Mesodermal cell (in vitro differentiated cells): ENCODE results near the gene ERICH6.

ENCODE experiments used
- H3K27ac ChIP-seq: 2 replicates; pipeline ENCODE4 v1.7.0; 2013; ENCODE audit warnings: mild to moderate bottlenecking, low read depth, low read length, moderate library complexity; ENCODE audit not compliant: severe bottlenecking
- H3K36me3 ChIP-seq: 2 replicates; pipeline ENCODE4 v1.7.1; 2013; ENCODE audit warnings: mild to moderate bottlenecking, low read length, moderate library complexity; ENCODE audit not compliant: control insufficient read depth, insufficient read depth
- H3K4me1 ChIP-seq: one replicate; pipeline ENCODE4 v1.7.1; 2013; ENCODE audit warnings: mild to moderate bottlenecking, low read length; ENCODE audit not compliant: insufficient read depth, control insufficient read depth, poor library complexity, severe bottlenecking
- H3K4me3 ChIP-seq: 2 replicates; pipeline ENCODE4 v1.7.0; 2013; ENCODE audit warnings: low read length, control low read depth, mild to moderate bottlenecking; ENCODE audit not compliant: insufficient read depth, poor library complexity, severe bottlenecking; ENCODE audit errors: extremely low read depth
- H3K9me3 ChIP-seq: 2 replicates; pipeline ENCODE4 v1.7.1; 2013; ENCODE audit warnings: mild to moderate bottlenecking, low read length, moderate library complexity; ENCODE audit not compliant: control insufficient read depth
- WGBS, 2 experiments: methylation state at CpG; one replicate each; pipeline ENCODE4 v1.1.5; 2013; ENCODE audit warnings: missing lambda C conversion rate in 2 of 2; ENCODE audit not compliant: insufficient coverage in 2 of 2; 5-methylcytosine and 5-hydroxymethylcytosine counted together

ERICH6 gene

DNA sequence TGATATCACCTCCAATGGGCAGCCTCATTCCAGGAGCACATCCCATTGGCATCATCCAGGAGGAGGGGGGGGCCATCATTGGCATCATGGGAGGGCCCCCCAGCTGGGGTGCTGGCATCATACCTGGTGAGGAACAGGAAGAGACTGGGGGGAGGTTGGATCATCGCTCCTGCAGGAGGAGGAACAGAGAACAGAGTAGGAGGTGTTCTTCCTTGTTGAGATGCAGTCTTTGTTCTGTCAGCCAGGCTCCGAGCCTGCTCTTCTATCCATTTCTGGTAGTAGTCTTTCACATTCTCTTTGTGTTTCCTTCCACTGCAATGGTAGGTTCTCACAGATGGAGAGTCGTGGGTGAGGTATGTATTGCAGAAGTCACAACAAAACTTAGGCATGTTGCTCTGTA lies 16.7 kb upstream of the ERICH6 start:
- WGBS, 2 experiments = 100% methylated on average over 1 of the region's 3 CpGs
- no peaks in the 10 kb centered on the region for H3K9me3 ChIP-seq
- H3K4me1 ChIP-seq = no peaks in the 10 kb centered on the region
- H3K4me3 ChIP-seq = no peak overlapping the region
- no peaks in the 10 kb centered on the region for H3K36me3 ChIP-seq
- no peak overlapping the region for H3K27ac ChIP-seq

DNA sequence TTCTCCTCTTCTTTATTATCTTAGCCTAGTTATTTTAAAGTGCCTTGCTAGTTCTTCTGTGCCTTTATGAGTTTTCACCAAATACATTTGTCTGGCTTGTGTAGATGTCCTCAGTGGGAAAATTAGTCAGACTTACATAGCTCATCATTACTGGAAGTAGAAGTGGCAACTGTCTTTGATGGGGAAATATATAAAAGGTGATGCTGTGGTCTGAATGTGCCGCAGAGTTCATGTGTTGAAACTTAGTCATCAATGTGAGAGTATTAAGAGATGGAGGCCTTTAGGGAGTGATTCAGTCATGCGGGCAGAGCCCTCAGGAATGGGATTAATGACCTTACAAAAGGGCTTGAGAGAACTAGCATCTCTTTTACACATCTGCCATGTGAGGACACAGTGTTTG lies 6.4 kb upstream of the ERICH6 start:
- no peaks in the 10 kb centered on the region for H3K36me3 ChIP-seq
- H3K4me3 ChIP-seq = no peak overlapping the region
- H3K27ac ChIP-seq = no peak overlapping the region
- H3K4me1 ChIP-seq = no peaks in the 10 kb centered on the region
- peaks cover 4% of the 10 kb centered on the region for H3K9me3 ChIP-seq
- 83 to 100% methylated on average over 1 to 2 of the region's 2 CpGs for WGBS, 2 experiments

DNA sequence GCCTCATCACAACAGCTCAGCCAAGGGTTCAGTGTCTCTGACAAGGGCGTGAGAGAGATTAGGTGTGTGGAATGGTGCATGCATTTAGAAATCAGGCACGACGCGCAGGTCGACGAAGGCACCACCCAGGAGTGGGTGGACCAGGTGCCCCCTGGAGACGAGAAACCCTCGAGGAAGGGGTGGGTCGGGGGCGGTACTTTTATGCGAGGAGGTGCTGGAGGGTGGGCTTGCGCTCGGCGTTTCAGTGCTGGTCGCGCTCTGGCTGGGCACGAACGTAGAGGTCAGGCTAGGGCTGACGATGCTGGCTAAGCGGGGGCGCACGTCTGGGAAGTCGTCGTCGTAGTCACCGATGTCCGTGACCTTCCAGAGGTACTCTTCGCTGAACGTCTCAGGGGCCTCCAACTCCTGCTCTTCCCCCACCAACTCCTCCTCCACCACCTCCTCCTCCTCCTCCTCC lies 393 bp downstream of the ERICH6 start:
- WGBS, 2 experiments = 49 to 52% methylated on average over 22 to 27 of the region's 29 CpGs
- H3K4me1 ChIP-seq = no peaks in the 10 kb centered on the region
- H3K36me3 ChIP-seq = no peaks in the 10 kb centered on the region
- peaks cover 4% of the 10 kb centered on the region for H3K9me3 ChIP-seq
- H3K4me3 ChIP-seq = peak overlapping the region; percentile 51
- H3K27ac ChIP-seq = peak overlapping the region; percentile 89

DNA sequence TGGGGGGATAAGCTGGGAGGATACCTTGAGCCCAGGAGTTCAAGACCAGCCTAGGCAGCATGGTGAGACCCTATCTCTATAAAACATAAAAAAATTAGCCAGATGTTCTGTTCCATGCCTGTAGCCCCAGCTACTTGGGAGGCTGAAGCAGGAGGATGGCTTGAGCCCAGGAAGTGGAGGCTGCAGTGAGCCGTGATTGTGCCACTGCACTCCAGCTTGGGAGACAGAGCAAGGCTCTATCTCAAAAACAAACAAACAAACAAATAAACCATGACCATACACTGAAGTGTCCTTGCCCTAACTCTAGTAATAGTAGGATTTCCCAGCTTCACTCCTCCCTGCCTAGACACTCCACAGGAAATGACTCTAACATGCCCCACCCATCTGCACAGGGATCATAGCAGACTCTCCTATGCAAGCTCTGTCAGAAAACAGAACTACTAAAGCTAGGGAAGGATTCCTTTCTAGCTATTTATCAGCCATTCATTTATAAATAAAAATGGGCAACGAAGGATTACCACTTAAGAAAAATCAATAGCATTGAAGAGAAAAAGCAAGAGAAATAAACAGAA lies 4.6 kb downstream of the ERICH6 start:
- H3K36me3 ChIP-seq = no peaks in the 10 kb centered on the region
- H3K27ac ChIP-seq = no peak overlapping the region
- no peak overlapping the region for H3K4me3 ChIP-seq
- WGBS, 2 experiments = 80% methylated on average over 1 of the region's 2 CpGs
- no peaks in the 10 kb centered on the region for H3K9me3 ChIP-seq
- peaks cover 3% of the 10 kb centered on the region for H3K4me1 ChIP-seq

DNA sequence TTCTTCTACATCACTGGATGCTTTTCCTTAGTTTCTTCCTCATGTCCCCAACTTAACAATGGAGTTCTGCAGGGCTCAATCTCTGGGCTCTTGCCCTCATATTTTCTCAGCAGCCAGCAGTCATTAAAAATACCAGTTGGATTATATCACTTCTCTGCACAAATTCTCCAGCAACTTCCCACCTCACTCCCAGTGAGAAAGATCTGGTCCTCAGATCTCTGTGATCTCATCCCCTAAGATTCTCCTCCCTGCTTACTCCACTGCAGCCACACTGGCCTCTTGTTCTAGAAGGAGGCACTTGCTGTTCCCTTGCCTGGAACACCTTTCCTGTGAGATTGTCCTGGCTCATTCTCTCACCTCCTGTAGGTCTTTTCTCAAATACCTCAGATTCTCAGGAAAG lies 6.1 kb downstream of the ERICH6 start:
- no peak overlapping the region for H3K4me3 ChIP-seq
- H3K4me1 ChIP-seq = peaks cover 3% of the 10 kb centered on the region
- H3K9me3 ChIP-seq = peaks cover 8% of the 10 kb centered on the region
- H3K27ac ChIP-seq = no peak overlapping the region
- H3K36me3 ChIP-seq = no peaks in the 10 kb centered on the region

DNA sequence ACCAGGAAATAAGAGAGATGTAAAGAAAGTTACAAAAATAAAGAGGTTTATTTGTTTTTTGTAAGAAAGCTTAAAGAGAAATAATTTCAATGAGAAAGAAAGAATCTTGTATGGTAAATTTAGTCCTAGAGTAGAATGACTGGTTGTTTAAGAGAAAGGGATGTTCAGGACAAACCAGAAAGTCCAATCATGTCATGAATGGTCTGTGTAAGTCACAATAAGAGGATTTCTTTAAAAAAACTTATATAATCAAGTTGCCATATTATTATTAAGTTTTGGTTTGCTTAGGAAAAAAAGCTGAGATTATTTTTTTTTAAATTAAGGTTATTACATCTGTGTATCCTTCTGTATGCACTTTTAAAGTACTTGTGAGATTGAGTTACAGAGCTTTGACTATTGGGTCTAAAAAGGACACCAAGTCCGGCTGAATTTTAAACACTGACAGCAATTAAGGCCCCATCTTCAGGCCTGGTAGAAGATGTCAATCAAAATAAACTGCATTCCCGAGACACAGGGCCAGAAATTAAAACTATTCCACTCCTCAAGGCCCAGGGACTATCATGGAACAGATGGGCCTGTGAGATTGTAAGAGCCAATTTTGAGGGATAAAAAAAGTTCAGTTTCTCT lies 12.2 kb downstream of the ERICH6 start:
- peaks cover 18% of the 10 kb centered on the region for H3K9me3 ChIP-seq
- H3K27ac ChIP-seq = no peak overlapping the region
- WGBS, 2 experiments = 100% methylated on average over 1 of the region's 2 CpGs
- H3K36me3 ChIP-seq = no peaks in the 10 kb centered on the region
- no peak overlapping the region for H3K4me3 ChIP-seq
- H3K4me1 ChIP-seq = no peaks in the 10 kb centered on the region

DNA sequence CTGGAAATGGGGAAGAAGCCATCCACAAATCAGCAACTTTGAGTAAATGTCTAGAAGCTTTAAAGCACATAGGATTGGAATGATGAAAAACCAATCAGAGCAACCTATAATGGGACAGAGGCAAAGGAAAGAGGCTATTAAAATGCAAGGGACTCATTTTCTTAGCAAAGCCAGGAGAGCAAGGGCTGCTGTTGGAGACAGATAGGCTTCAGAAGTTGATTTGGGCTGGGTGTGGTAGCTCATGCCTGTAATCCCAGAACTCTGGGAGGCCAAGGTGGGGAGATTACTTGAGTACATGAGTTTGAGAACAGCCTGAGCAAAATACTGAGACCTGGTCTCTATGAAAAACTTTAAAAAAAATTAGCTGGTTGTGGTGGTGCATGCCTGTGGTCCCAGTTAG lies 16.1 kb downstream of the ERICH6 start:
- Histone ChIP-seq H3K27ac (no peak overlapping the region), H3K4me3 (no peak overlapping the region), H3K4me1 (no peaks in the 10 kb centered on the region), H3K9me3 (peaks cover 9% of the 10 kb centered on the region), H3K36me3 (no peaks in the 10 kb centered on the region)

DNA sequence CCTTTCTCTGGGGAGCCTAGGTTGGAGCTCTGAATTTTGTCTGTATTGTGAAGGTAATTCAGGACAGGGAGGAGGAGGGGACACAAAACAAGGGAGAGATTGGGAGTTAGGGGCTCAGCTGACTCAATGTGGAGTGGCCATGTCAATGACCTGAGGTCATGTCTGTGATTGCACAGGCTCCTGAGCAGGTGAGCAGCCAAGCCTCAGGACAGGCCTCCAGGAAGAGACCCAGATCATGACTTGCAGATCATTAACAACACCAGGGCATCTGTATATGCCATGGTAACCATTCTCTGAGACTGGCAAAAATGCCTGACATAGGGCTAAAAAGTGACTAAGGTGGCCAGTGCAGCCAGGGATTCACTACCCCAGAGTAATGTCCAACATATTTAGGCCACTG lies 20.9 kb downstream of the ERICH6 start:
- Histone ChIP-seq H3K4me3 (no peak overlapping the region), H3K27ac (no peak overlapping the region), H3K4me1 (no peaks in the 10 kb centered on the region), H3K9me3 (no peaks in the 10 kb centered on the region), H3K36me3 (no peaks in the 10 kb centered on the region)

DNA sequence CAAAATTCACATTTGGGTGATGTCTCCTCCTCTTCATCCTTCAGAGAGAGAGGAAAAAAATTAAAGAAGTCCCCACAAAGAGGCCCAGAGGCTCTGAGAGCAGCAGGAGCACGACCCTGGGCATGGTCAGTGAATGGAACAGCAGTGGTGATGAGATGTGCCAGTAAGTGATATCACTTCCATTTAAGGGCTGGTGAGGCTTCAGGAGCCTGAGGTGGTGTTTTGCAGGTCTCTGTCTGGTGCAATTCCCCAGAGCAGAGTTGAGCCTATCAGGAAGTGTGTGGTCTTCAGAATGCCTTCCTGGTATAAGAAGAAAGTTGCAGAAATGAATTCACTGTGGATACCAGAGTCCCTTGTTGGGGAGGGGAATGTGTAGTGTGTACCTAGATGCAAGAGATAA lies 21.4 kb downstream of the ERICH6 start:
- H3K4me3 ChIP-seq = no peak overlapping the region
- WGBS, 2 experiments = 56 to 91% methylated on average over 1 of the region's 1 CpG
- H3K4me1 ChIP-seq = no peaks in the 10 kb centered on the region
- H3K9me3 ChIP-seq = no peaks in the 10 kb centered on the region
- H3K27ac ChIP-seq = no peak overlapping the region
- H3K36me3 ChIP-seq = no peaks in the 10 kb centered on the region

DNA sequence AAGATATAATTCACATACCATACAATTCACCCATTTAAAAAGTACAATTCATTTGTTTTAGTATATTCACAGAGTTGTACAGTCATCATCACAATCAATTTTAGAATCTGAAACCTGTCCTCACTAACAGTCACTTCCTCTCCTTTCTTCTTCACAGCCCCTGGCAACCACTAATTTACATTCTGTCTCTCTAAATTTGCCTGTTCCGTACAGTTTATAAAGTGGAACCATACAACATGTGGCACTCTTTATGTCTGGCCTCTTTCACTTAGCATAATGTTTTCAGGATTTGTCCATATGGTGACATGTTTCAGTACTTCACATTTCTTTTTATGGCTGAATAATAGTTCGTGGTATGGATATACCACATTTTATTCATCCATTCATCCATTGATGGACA lies 22.7 kb downstream of the ERICH6 start:
- Histone ChIP-seq H3K27ac (no peak overlapping the region), H3K4me1 (no peaks in the 10 kb centered on the region), H3K36me3 (no peaks in the 10 kb centered on the region), H3K4me3 (no peak overlapping the region), H3K9me3 (peaks cover 9% of the 10 kb centered on the region)
- 86% methylated on average over 1 of the region's 2 CpGs; no CpG with 5 or more reads in 1 of the 2 experiments for WGBS, 2 experiments

DNA sequence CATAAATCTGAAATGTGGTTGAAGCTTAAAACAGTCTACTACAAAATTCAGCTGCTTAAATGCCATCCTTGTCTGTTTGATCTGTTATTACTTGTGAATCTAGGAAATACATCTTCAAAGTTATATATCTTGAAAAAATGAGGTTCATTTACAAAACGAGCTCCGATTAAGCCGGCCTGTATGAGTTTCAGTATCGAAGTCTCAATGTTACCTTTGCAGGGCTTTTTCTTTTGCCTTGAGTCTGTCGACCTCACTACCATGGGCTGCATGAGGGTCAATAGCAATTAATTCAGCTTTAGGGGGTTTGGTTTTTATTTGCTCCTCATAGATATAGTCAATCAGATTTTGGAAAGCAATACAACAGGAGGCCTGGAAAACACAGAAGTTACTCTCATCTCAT lies 23.2 kb downstream of the ERICH6 start:
- peaks cover 10% of the 10 kb centered on the region for H3K9me3 ChIP-seq
- H3K36me3 ChIP-seq = no peaks in the 10 kb centered on the region
- 75 to 100% methylated on average over 4 of the region's 5 CpGs for WGBS, 2 experiments
- H3K27ac ChIP-seq = no peak overlapping the region
- no peaks in the 10 kb centered on the region for H3K4me1 ChIP-seq
- H3K4me3 ChIP-seq = no peak overlapping the region
